HG03558 (cell line): ENCODE data around the gene DCLRE1A.
"Not testable (repeated sequence)": the region's sequence is repeated elsewhere in the genome, so short reads cannot be mapped to it uniquely, and the experiment has no call there.

Experiments used
- ATAC-seq: cut with Tn5 transposase; IDR thresholded peaks from one replicate; pipeline ENCODE4 v1.9.1; 2021; ENCODE audit warnings: moderate number of reproducible peaks; ENCODE audit not compliant: unreplicated experiment; ENCODE audit errors: extremely low read depth

The DCLRE1A gene

GRCh38 chr10:113859261-113859660 is 5.4 kb upstream of the DCLRE1A start:
- ATAC-seq: no peak

DNA sequence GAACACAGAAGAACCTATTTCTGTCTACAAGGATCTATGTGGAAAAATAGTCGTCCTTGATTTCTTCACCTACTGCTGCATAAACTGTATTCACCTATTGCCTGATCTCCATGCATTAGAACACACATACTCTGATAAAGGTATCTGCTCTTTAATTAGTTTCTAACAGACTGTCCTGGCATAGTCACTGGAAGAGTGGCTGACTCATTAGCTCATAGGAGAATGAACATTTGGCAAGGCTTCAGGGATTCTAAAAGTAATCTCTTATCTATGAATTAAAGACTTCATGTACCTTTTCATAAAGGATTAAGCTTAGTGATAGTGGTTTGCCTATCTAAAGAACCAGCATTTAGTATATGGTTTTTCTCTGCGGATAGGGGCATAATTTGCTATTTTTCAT is 4.7 kb upstream of the DCLRE1A start:
- no peak for ATAC-seq

DNA sequence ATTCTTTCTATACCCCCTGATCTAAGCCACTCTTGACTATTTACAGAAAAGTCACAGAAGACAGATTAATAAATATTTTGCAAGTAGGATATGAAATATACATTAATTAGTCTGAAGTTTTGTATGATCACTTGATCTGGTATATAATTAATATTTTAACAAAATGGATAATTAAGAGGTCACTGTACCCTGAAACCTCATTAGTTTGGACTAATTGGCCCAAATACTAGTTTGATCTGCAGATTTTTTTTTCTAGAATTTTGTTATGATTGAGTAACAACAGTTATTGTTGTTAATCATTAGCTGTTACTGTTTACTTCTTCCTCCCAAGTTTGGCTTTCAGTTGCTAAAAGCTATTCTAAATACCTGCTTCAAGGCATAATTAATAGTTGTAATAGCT is 3.3 kb upstream of the DCLRE1A start:
- no peak for ATAC-seq

DNA sequence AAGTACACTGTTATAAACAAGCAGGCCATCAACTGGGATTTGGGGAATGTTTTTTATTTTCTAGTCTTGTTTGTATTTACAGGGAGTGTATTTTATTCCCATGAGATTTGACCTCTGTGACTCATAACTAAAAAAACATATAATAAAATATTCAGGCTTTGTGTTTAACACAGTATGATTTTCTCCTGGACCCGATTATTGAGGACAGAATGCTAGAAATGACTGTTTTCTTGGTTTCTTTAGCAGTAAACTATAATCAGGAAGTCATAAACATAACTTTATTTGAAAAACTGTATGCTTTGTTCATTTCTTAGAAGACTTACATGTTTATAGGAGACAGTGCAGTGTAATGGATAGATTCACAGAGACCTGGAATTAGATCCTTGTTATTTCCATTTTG is 2.7 kb upstream of the DCLRE1A start:
- no peak for ATAC-seq

DNA sequence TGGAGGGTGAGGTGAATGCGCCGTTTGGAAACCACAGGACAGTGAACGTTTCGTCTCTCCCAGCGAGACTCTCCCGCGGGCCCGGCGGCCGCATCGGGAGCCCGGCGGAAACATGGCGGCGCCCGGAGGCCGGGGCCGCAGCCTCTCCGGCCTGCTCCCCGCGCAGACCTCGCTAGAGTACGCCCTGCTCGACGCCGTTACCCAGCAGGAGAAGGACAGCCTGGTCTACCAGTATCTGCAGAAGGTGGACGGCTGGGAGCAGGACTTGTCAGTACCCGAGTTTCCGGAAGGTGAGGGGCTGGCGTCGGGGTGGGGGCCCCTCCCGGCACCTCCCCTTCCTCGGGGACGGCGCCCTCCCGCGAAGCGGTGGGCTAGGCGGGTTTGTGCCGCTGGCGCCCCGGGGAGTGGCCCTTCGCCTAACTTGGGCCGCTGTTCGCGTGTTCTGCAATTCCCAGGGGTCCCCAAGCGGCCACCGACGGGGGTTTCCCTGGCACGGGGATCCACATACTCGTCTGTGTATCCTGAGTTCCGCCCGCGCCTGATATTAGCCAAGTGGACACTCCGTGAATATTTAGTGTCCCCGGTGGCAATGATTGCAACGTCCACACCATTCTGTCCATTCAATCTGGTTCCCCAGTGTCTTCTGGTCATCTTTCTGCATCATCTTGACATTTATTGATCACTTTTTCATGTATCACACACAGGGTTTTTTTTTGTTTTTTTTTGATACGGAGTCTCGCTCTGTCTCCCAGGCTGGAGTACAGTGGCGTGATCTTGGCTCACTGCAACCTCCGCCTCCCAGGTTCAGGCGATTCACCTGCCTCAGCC is 1.1 kb upstream of the DCLRE1A start:
- no peak for ATAC-seq

DNA sequence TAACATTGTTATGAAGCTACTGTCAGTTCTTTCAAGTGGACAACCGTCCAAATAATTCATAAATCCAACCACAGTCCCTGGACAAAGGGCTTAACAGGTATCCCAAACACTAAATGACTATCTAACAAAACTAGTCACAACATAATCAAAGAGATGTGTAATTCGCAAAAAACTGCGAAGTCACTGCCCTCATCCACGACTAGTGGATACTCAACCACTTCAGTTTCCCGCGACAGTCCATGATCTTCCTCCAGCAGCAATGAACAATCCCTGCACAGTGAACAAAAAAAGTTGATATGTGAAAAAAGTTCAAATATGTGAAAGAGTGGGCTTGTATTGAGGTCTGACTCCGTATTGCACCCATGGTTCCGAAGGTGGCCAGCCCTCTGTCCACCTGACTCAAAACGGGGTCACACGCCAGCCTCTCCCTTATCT is 287 bp downstream of the DCLRE1A start:
- ATAC-seq: no peak

GRCh38 chr10:113849946-113850345 is 3.9 kb downstream of the DCLRE1A start:
- ATAC-seq: no peak

- no peak for ATAC-seq
Measured at GRCh38 chr10:113849140-113849803, 4.6 kb downstream of the DCLRE1A start.

DNA sequence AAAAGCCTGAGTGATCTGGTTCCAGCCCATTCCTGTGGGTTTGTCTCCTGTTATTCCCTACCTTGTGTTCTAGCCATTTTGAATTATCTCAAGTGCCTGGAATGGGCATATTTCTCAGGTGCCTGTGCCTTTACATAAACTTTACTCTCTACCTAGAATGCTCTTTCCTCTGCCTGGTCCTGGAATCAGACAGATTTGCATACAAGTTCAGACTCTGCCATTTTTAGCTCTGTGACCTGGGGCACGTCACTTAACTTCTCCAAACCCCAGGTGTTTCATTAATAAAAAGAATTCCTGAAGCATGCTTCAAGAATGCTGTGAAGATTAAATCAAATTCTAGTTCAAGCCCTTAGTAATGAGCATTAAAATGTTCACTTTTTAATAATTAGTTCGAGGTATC is 7.8 kb downstream of the DCLRE1A start:
- ATAC-seq: no peak

DNA sequence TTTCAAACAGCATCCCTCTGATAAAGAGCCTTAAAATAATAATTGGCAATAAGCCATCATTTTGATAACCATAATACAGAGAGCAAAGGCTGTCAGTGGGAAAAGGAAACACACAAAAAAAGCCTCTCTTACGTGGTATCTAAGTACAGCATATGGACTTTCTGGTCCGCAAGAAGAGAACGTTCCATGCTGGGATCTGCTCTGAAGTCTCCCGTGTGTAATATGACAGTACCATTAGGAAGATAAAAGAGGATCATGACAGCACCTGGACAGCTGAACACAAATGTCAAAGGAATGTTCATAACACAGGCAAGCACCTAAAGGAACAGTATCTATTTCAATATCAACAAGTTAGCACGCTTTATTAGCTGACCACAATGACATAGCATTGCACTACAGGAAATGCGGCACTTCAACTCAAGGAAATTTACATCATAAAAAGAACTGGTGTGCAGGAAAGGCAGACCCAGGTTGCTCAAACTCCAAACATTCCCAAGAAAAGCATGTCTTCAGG is 9.9 kb downstream of the DCLRE1A start:
- no peak for ATAC-seq

DNA sequence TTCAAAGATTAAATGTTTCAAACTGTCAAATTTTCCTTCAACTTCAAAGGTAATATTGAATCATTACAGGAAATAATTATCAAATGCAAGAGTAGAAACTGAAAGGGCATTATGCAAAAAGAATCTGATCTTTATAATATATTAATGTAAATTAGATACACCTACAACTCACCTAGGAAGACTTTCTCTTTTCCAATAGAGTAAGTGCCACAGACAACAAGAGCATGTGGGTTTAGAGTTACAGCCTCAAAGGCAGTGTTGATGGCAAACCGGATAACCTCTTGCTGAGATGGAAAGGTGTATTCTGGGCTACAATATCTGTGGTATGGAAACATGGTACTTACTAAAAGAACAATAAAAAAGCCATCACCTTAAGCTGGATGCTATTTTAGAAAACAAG is 11.7 kb downstream of the DCLRE1A start:
- no peak for ATAC-seq

DNA sequence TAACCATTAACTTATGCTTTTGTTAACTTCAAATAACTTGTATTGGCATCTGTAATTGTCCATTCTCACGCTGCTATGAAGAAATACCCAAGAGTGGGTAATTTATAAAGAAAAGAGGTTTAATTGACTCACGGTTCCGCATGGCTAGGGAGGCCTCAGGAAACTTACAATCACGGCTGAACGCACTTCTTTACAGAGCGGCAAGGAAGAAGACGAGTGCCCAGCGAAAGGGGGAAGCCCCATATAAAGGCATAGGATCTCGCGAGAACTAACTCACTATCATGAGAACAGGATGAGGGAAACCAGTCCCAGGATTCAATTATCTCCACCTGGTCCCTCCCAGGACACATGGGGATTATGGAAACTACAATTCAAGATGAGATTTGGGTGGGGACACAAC is 25.3 kb downstream of the DCLRE1A start:
- not testable (repeated sequence) for ATAC-seq

GRCh38 chr10:113825791-113826190 is 28.1 kb downstream of the DCLRE1A start:
- no peak for ATAC-seq

DNA sequence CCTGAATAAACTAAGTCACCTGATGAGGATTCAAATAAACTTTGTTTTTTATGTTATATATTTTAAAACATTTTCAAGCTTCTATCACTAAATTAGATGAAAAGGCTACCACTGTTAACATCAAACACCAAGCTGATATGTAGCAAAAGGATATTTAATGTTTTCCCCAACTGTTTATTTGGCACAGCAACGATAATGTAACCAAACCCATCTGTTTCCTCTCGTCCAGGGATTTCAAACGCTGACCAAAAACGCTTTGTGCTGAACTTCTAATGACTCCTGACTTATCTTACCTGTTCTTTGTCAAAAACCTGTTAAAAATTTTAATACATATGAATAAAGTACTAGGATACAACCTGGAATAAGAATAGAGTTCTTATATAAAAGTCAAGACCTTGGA is 30.5 kb downstream of the DCLRE1A start:
- ATAC-seq: no peak

- no peak for ATAC-seq
Measured at GRCh38 chr10:113822174-113822573, 31.7 kb downstream of the DCLRE1A start.

GRCh38 chr10:113821306-113821705 is 32.6 kb downstream of the DCLRE1A start:
- not testable (repeated sequence) for ATAC-seq

DNA sequence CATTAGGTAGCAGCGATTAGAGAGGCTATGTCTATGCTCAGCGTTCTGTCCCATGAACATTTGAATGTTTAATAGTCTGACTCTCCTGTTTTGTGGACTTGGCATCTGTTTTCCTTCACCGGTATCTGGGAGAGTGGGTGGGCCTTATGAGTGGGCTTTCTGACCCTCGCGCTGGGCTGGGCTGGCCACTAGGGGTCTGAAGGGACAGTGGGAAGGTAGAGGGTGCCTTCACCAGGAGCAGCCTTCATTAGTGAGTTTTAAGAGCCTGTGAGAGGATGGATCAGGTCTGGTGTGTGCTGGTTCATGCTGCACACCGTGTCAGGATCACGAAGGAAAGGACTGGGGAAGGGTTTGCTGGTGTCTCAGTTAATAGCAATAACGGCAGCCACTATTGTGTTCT is 33.4 kb downstream of the DCLRE1A start:
- ATAC-seq: no peak

DNA sequence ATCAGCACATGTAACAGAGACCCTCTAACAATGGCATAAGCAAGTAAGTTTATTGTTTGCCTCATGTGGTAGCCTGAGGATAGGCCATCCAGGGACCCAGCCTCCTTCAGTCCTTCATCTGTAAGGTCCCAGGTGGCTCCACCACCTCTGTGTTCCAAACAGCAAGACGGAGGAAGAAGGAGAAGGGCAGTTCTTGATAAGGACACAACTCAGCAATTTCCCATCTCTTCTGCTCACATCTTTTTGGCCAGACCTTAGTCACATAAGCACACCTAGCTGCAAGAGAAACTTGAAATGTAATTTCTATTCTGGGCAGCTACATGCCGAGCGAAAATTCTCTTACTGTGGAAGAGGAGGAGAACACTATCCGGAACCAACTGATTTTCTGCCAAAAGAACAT is 33.9 kb downstream of the DCLRE1A start:
- ATAC-seq: no peak

- ATAC-seq: not testable (repeated sequence)
Measured at GRCh38 chr10:113814700-113815099, 39.2 kb downstream of the DCLRE1A start.

DNA sequence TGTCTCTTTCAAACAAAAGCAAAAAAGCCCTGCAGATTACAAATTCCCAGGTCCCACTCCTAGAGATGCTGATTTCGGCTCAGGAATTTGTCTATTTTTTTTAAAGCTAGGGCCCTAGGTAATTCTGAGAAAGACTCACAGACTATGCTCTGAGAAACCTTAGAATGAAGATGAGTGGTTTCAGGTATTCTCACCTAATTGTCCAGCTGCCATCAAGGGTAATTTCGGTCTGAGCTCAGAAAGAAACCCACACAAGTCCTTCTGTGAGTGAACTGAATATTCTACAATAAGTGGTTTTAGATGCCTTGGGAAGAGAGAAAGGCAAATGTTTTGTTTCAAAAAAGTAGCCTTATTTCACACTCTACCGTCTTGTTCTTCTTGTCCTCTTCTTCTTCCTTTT is 45.7 kb downstream of the DCLRE1A start:
- no peak for ATAC-seq

GRCh38 chr10:113806503-113806902 is 47.4 kb downstream of the DCLRE1A start:
- ATAC-seq: no peak

- ATAC-seq: no peak
Measured at GRCh38 chr10:113802997-113803396, 50.9 kb downstream of the DCLRE1A start.
